ENCODE results near the gene SETD3.
"Not testable (repeated sequence)": the region's sequence is repeated elsewhere in the genome, so short reads cannot be mapped to it uniquely, and the experiment has no call there.

SETD3 gene

DNA sequence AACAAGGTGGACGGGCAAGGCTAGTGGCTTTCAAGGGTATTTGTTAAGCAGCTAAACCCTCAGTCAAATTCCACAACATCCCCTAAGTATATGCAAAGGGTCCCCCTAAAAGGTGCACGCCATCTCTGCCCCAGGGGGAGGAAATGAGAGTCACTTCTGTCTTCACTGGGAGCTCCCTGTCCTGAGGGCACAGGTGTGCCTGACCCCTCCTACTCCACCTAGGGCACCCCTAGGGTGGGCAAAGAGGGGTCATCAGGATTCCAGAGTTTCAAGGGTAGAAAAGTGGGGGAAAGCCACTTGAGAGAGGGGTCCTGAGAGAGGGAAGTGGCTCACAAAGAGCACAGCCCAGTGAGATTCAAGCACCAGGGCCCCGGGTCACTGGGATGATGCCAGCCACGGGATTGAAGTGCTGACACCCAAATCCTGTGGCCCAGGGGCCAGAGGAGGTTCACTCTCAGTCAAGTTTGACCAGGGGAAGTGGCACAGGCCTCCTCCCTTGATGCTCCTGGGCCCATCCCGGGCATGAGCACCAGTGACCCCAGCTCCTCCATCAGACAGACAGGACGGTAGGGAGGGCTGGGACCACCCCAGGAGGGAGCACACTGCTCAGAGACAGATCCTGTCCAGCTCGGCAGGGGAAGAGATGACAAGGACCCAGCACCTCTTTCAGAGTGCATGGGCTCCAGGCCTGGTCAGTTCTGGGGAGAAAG, 126.3 kb downstream of the SETD3 start:
- DNase-seq, result no peak

DNA sequence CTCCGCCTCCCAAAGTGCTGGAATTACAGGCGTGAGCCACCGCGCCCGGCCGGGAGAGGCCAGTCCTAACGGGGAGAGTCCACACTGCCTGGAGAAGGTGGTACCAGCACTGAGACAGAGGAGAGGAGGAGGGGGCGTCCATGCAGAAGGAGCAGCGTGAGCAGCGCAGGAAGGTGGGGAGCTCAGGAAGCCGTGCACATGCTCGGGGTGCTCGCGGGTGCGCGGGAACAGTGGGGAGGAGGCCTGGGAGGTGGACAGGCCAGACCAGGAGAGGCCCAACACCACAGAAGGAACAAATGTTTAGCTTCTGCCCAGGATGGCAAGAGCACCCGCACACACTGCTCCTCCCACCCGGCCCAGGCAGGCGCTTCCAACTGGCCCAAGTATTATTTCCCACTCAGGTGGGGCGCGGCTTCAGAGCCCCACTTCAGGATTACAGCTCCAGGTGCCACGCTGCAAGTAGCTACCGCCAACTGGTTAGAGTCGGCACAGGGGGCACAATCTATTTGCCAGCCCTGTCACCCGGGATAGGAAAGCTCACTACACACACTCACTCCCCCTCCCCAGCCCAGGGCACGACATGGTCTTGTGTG, 127.9 kb downstream of the SETD3 start:
- DNase-seq, result no peak

DNA sequence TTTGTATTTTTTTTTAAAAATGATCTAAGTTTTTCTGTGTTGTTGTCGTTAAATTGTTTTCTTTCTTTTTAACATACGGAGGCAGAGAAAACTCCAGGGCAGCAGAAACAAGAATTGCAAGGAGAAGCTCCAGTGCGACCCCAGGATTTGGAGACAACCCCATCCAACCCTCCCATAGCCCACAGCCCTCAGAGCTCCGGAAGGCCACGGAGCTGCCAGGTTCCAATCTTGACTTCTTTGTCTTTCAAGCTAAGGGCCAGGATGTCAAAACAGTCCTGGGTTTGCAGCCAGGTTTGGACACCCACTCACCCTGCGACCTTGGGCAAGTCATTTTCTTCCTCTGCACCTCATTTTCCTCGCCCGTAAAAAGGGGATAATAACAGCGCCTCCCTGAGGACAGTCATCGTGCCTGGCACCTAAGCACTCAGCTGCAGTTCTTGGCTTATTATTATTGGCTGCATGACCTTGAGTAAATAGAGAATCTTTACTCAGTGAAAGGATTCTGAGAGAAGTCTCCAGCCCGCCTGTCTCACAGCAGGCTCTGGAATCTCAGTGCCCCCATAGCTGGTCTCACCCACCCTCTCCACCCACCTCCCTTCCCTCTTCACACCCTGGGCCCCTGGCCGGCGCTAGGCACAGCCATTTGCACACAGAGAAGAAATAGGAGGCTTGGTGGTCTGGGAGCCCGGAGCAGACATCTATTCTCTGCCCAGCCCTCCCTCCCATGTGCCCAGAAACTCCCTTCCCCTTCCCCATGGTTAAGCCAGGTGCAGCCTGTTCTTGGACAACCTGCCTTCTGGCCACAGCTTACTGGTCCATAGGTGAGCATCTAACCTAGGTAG, 129.3 kb downstream of the SETD3 start:
- no peak for DNase-seq

DNA sequence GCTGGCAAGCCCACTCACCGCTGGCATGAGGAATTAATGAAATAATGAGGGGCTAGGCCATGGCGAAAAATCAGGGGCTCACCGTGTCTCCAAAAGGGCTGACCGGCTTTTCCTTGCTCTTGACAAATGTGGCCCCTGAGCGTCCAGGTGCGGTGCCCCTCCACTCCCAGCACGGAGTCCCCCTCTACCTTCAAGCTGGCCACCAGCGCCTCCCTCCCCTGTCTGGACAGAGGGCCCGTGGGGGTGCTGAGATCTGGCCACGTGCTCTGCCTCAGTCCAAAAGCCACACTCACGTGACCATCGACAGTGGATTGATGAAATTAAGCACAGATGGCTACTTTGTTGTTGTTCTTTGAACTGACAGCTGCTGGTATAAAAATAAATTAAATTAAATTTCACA, 129.9 kb downstream of the SETD3 start:
- DNase-seq, result no peak

DNA sequence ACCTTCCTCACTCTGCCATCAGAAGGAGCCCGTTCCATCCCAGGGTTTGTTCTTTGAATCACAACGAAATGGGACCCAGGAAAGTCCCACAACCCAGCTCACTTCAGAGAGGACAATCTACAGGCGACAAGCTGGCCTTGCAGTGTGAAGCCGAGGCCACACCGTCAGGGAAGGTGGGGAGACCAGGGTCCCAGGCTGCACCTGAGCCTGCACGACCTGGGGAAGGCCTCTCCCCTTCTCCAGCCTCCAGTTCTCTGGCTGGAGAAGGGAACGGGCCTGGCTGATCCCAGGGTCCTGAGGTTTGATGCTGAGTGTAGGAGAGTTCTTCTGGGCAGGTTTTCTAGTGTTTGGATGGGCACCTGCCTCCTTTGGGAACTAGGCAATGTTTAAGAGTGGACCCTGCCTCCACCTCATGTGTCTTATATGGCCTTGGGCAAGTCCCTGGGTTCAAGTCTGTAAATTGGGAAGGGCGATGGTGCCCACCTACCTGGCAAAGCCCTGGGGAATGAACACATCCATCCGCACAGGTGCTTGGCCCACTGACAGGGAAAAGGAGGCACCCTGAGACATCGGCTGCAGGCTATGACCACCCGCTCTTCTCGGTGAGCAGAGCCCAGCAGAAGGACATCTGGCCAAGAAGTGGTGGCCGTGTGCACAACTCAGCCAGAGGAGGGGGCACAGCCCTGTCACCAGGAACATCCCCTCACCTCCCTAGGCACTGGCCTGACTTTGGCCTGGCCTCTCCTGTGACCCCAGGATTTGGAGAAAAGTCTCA, 130.8 kb downstream of the SETD3 start:
- DNase-seq, result no peak

DNA sequence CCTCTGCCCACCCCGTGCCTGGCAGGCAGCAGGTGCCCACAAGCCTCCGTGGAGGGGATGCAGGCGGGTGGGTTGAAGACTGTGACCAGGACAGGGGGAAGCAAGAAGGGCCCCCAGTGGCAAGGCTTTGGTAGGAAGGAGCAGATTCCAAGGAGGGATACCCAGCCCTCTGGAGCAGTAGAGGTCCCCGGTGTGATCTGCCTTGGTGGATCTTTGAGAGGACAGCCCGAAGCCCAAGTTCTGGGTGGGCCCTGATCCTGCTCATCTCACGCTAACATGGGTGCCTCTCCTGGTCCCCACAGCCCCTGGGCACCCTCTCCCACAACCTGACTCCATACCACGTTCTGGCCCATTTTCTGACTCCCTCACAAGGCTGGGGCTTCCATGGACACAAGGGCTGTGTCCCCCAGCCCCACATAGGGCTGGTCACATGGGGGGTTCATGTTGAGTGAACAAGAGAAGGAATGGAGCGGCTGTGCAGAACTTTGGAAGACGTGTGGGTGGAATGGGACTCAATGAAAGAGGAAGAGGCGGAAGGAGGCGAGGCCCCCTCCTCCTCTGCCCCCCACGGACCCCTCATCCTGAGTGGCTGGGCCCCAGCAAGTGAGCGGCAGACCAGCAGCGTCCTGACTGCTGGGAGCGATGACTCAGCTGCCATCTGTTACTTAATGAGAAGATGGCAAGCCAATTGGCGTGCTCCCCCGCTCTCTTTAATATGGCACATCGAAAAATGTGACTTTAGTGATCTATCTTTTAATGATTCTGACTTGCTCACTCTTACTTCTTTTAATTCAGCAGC, 131.6 kb downstream of the SETD3 start:
- DNase-seq, result no peak

DNA sequence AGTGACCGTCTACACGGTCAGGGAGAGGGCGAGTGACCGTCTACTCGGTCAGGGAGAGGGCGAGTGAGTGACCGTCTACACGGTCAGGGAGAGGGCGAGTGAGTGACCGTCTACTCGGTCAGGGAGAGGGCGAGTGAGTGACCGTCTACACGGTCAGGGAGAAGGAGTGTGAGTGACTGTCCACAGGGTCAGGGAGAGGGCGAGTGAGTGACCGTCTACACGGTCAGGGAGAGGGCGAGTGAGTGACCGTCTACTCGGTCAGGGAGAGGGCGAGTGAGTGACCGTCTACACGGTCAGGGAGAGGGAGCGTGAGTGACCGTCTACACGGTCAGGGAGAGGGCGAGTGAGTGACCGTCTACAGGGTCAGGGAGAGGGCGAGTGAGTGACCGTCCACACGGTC, 132.4 kb downstream of the SETD3 start:
- DNase-seq, result not testable (repeated sequence)

Data from DMS79 treated with DMSO at 0.1 percent for 48 hours (cell line).